GM18861 (cell line): ENCODE results near the gene IHH.

Source experiments
- ATAC-seq: cut with Tn5 transposase; IDR thresholded peaks from one replicate; pipeline ENCODE4 v1.9.1; 2021; ENCODE audit not compliant: unreplicated experiment

IHH gene

DNA sequence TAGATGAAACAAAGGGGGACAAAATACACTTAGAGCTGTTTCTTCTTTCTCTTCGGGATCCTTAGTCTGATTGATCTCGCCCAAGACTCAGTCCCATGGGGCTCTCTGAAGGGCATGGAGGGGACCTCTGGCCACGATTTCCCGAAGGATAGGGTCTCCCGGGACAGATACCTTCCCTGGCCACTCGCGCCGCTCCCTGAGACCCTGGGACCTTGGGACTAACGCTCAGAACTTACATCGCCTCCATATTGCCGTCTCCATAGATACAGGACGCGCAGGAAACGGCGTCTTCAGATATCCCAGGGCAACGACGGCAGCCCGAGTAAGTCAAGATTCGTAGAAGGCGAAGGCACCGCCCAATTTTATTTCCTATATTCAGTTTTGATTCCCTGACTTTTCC, 19.5 kb downstream of the IHH start, which contains the start of gene CFAP65:
Gene CFAP65, minus strand, starts transcription at position 265 of the 400 bp plus-strand sequence. CDS start 2,468 bp downstream, outside the sequence.
- ATAC-seq: no peak

DNA sequence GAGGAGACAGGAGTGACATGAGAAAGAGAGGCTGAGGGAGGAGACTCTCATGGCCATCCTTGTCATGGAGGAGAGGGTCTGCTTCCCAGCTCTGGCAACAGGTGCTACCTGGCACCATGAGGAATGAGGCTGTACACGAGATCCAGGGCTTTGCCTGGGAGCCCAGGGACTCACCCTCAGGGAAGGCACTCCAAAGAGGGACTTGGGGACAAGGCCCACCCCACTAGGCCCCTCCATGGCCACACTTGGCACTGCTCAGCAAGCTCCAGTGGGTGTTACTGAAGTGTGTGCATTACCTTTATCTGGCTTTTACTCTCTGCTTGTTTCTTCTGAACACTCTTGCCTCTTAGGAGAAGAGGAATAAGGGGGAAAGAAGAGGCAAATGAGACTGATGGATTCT, 22.1 kb downstream of the IHH start:
- ATAC-seq: no peak

DNA sequence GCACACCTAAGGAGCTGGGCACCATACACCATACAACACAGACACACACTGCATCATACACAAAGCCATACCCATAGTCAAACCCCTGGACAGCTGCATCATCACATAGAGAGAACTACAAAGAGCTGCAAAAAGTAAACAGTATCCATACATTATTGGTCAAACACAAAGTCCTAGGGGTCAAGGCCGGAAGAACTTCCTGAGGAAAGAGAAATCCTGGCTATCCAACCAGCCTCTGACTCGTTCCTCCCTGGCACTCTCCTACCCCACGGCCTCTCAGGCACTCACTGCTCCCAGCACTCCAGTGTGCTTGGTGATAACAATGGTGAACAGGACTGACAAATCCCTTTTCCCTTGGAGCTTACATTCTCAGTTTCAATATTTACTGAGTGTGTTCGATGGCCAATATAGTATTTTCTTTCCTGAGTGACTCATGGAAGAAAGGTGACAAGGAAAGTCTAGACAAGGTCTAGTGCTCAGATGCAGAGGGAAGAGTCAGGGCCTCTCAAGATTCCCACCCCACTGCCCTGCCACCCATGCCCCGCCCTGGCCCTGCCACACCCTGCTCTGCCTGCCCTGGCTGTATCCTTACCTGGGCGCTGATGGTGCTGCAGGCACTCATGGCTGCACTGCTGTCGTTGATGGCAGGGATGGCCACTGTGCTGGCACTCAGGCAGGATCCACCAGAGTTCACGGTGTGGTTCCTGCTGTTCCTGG, 22.8 kb downstream of the IHH start:
- no peak for ATAC-seq

DNA sequence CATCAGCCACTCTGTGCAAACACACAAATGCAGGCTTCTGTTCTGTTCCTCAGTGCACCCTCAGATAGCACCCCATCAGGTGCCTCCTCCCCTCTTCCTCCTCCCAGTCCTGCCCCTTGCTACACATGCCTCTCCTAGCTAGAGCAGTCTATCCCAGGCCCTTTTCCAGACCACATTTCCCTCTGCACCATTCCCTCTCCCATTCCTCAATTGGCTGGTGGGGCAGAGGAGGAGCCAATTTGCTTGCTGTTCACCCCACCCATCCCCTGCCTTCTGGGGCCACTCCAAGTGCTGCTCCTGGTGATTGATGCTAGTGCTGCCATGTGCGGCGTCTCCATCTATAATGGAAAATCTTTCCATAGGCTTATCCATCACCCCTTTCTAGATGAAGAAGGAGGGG, 24.8 kb downstream of the IHH start:
- no peak for ATAC-seq

DNA sequence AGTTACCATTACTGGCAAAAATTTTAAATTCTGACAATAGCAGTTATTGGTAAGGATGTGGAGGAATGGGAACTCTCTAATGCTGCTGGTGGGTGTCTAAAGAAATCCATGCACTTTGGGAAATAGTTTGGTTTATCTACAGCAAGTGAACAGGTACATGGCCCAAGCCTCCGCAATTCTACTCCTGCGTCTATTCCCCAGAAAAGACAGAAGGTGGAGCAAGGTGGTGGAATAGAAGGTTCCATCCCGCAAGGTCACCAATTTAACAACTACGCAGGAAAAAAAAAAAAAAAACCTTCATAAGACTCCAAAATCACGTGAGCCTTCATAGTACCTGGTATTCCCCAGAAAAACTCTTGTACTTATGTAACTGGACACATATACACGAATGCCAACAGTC, 25.9 kb downstream of the IHH start:
- no peak for ATAC-seq

DNA sequence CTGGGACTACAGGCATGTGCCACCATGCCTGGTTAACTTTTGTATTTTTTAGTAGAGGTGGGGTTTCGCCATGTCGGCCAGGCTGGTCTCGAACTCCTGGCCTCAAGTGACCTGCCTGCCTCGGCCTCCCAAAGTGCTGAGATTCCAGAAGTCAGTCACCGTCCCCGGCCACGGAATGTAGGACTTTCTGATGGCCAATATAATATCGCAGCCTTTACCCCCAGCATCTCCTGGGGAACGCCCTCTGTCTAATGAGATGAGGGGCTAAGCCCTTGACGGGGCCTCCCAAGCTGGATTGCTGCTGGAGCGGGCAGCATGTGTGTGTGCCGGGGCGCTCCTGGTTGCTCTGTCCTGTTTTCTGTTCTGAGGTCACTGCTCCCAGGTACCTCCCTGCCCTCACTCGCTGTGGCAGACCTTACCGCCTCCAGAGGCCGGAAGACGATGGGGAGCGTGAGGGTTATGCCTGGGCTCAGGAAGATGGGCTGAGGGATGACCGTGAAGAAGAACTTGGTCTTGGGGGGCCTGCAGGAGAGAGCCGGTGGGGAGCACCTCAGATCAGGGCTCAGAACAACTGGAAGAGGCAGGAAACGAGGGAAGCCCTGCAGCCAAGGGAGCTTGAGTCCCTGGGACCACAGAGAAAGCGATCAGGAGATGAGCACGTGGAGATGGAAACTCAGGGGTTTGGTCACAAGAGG, 28.5 kb downstream of the IHH start:
- no peak for ATAC-seq

DNA sequence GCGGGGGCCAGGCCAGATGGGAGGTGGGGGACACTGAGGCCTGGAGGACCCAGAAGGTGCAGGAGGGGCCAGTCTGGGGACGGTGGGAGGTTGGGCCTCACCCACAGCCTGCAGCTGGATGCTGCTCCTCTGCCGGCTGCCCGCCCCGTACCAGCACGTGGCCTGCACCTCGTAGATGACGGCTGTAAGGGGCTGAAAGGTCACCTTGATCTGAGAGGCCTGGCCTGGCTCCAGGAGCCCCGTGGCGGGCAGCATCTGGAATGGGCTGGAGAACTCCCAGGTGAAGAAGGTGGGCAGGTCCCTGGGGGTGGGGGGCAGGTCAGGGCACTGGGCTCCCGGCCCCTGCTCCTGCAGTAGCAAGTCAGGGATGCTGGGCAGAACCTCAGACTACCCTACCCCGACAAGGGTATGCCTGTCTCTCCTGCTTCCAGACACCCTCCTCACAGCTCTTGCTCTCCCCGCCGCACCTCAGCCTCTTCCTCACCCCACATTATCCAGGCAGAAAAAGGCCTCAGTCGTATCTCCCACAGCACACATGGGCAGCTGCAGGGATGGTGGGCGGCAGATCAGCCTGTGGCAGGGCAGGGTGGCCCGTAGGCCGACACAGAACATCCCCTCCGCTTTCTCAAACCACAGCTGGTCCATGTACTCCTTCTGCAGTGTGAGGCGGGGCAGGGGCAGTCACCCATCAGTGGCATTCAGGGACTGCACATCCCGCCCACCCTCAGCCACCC, 29.5 kb downstream of the IHH start:
- ATAC-seq: no peak

DNA sequence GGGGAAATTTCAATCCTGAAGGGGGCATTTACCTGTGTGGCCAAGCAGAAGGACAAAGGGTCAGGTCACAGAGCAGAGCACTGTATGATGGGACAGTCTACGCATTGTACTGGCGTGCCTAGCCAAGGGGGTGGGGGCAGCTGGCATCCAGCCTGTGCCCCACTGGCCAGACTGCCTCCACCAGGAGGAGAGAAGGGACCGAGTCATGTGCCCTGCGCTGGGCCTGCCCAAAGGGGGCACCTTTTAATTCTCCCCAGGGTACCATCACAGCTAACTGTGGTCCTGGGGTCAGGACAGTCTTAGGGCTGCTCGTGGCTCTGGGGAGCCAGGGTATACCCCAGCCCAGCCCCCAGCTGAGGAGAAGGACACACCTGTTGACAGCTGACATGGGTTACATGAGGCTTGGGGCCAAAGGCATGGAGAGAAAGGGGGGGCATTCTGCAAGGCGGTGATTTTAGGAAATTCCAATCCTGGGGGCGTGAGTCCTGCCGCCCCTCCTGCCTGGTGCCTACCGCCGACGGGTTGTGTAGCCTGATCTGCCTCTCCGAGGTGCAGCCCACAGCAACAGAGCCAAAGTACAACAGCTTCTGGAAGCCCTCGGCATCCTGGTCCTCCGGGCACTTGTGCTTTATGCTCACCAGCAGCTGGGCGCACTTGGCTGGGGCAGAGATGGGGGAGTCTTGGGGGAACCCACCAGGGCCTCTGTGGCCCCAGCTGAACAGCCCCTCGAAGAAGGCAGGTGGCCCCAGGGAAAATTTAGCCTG, 30.4 kb downstream of the IHH start:
- no peak for ATAC-seq

DNA sequence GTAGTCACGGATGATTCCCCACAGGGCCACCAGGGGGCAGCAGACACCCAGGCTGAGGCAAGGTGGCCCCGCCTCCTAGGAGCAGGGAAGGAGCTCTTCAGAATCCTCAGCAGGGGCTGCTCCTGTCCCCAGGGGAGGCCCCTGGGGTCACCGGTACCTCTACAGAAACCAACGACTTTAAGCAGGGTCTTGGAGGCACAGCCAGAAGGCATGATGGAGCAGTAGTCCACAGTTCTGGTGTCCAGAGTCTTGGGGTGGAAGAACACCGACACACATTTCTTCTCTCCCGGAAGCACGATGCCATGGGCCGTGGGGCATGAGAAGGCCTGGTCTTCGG, 30.9 kb downstream of the IHH start:
- no peak for ATAC-seq

DNA sequence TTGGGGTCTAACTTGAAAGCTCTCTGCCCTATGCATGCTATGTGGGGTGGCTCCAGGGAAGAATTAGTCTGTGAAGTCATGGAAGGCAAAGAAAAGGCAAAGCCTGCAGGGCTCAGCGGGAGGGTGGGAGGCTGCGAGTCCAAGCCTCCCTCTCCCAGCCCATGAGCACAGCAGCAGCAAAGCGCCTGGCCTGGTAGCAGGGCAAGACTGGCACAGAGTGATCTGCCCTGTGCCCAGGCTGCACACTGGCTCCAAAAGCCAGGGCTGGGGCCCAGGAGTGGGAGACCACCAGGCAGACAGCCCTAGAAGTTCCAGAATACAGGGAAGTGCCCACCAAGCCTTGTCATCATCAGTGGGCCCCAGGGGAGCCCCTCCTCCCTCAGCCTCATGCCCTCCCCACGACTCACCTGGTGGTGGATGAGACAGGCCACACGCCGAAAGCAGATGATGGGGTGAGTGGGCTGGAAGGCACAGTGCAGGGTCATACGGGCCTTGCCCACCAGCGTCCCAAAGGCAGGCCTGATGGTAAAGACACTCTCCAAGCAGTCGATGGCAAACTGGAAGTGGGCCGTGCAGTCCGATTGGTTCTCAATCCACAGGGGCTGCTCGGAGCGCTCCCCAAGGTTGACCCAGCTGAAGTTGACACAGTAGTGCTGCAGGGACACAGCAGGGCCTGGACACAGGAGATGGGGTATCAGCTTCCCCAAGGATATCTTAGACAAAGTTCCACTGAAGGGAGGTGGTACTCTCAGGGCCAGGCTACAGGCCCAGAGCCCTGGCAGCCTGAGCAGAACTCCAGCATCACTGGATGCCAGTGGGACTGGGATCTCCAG, 31.5 kb downstream of the IHH start:
- ATAC-seq: no peak

DNA sequence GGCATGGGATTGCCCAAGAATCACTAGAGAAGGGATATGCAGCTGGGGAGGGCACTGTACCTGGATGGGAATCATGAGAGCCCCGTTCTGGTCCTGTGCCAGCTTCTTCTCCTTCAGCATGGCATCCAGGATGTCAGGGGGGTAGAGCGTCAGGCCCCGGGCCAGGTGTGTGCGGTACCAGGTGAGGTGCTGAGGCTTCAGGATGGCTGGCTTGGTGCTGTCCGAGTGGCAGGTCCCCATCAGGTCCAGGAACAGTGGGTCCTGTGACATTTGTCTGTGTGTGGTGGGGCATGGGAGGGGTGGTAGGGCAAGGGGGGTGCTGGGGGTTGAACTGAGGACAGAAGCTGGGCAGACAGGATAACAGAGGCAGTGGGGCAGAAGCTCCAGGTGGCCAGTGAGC, 32.6 kb downstream of the IHH start:
- ATAC-seq: no peak

DNA sequence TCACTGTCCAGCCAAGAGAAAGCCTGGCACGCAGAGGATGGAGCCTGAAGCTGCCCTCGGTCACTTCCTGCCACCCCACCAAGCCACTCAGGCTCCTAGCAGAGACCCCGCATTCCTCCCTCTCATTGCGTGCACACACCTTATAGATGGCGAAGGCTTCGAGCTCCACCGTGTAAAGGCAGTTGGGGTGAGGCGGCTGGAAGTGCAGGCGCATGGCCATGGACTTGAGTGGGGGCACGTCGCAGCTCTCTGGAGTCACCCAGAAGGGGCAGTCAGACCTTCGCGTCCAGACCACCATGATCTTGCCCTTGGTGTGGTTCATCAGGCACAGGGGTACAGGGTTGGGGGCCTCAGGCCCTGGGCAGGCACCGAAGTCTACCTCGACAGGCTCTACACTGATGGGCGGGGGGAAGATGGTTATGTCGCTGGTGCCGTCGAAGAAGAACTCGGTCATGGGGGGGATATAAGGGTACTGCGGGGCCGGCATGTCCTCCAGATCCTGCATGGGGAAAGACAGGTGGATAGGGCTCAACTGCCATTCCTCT, 33.1 kb downstream of the IHH start:
- ATAC-seq: no peak

DNA sequence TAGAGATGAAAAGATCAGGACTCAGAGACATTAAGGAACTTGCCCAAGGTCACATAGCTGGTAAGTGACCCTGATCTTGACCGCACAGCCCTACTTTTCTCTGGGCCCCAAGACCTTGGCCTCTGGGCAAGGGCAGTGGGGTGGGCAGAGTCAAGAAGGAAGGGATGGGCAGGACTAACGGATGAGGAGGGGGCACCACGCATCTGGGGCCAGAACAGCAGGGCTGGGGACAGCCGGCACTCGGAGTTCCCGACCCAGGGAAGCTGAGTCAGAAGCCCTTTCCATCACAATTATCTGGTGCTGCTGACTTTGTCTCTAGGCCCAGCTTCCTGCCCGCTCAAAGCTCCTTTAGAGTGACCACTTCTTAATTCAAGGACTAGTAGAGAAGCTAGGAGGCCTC, 33.8 kb downstream of the IHH start:
- no peak for ATAC-seq

DNA sequence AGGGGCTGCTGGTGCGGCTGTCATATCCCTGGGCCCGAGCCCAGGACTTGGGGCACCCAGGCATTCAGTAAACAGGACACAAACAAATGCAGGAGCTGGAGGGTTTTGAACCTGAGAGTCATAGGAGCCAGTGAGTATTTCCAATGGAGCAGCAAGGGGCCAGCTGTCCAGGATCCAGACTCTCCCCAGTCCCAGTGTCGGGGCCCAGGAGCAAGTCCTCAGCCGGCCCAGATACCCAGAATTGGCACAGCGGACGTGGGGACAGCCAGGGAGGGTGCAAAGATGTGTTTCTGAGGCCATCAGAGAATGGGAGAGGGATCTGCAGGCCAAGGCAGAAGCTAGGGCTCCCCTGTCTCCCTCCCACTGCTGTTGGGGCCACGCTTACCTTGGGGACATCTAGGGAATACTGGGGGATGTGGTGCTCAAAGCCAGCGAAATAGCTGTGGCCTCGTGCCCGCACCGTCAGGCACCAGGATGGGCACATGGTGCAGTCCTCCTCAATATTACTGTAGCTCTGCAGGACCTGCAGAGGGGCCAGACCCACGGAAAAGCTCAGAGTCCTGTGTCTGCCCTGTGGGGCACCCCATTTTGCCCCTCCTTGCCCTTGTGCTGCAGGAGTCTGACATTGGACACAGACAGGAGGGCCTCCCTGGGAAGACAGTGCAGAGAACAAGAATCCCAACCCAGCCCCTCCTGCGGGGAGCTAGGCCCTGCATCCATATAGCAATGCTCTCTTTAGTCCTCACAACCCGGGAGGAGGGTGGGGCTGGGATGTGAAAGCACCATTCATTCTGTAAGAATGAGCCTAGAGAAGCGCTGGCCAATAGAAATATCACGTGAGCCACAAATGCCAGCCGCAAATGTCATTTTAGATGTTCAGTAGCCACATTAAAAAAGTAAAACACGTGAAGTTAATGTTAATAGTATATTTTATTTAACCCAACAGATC, 34.8 kb downstream of the IHH start:
- no peak for ATAC-seq

DNA sequence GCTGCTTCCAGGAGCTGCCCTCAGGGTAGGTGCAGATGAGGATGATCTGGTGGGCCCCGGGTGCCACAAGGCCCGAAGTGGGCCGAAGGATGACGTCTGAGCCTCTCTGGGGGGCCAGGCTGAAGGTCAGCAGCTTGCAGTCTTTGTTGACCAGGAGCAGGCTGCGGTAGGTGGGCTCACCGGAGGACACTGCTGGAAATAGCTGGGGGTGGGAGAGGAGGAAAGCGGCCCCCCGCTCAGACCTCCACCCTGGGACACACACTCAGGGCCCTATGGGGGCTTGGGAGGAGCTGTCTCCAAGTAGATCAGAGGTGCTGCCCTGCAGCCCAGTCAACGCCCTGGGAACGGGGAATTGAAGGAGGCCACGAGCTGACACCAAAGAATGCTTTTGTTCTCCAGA, 36.7 kb downstream of the IHH start:
- no peak for ATAC-seq

DNA sequence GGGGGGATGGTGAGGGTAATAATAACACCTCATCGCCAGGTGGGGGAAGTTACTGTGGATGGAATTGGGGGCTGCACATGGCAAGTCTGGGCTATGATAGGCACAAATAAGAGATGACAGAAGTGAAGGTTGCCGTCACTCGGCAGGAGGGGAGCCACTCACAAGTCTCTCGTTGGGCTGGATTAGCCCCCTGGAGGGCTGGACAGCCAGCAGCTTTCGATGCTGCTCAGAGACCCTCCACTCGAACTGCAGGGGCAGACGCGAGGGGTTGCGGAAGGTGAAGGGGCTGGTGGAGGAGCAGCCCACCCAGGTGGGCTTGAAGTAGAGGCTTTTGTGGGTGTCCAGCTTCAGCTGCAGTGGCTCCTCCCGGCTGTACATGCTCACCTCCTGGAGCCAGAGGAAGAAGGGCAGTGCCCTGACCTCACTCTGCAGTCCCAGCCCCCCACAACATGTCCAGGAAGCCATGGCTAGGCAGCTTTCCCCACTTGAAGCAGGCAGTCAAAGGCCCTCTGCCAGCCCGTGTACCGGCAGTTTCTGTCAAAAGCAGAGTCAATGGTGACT, 37.6 kb downstream of the IHH start:
- ATAC-seq: no peak

DNA sequence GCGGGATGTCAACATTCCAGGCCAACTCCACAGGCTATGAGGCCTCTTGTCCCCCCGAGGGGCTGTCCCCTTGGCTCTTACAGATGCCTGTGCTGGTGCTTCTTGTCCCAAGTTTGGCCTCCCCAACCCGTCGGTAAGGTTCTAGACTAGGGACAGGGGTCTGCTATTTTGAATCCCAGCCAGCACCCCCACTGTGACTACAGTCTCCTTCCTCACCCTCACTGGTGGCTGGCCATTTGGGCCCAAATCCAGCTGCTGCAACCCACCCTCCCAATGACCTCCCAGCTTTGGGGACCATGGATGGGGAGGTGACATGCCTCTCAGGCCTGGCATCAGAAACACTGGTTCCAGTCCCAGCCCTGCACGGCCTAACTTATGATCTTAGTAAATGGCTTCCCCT, 38.1 kb downstream of the IHH start:
- no peak for ATAC-seq

DNA sequence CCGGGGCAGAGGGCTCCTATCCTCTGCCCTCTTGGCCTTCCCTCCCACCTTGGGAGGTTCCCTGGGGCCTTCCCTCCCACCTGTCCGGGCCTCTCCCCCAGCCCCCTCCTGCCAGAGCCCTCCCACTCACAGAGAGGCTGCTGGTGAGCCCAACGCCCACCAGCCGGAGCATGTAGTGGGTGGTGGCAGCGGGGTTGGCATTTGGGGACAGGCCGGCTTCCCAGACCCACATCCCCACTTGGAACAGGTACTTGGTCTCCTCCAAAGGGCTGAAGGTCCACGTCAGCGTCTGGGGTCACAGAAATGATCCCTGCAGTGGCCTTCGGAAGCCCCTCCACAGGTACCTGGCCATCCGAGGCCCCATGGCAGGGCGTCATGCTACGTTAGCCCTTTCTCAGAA, 38.7 kb downstream of the IHH start:
- ATAC-seq: no peak

DNA sequence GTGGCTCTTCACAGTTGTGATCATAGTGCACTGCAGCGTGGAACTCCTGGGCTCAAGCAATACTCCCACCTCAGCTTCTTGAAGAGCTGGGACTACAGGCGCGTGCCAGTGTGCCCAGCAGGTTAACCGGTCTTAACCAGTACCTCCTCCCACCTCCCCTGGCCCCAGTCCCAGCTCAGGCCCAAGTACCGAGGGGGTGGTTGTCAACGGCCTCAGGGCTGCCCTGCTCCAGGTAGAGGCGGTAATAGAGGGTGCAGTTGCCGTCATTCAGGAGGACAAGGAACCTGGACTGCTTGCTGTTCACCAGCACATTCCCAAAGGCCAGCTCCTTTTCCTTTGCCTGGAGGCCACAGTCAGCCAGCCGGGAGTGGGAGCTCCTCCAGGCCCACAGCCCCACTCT, 39.1 kb downstream of the IHH start:
- ATAC-seq: no peak
